HG03064 (cell line): ENCODE data around the gene FRMPD4.

Experiments used
- ATAC-seq: cut with Tn5 transposase; IDR thresholded peaks from one replicate; pipeline ENCODE4 v1.9.1; 2021; ENCODE audit warnings: low read depth; ENCODE audit not compliant: unreplicated experiment

FRMPD4 gene

DNA sequence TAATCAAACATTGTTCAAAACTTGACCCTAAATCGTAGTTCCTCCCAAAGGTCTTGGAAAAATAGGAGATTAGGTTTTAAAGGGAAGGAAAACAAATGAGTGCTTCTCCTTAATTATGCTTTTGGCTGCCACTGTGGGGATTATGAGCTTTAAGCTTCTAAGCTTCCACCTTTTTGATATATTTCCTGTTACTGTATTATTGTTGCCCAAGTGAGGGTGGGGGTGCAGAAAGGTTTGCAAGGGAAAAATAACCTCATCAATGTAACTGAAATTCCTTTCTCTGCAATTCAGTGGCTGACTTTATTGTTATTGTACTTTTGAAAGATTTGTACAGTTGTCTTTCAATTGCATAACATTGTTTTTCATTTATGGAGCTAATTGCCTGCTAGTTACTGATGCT lies 285.1 kb downstream of the FRMPD4 start:
- no peak for ATAC-seq

DNA sequence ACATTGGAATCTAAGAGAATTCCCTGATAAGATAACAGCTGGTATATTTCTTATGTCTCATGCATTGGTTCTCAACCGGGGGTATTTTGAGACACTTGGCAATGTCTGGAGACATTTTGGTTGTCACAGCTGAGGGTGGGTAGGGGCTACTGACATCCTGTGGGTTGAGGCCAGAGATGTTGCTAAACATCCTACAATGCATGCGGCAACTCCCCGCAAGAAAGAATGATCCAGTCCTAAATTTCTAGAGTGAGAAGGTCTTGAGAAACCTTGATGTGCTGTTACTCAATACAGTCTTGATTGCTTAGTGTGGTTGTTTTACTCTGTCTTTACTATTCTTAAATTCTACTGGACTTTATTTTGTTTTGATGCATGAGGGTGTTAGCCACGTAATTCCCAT lies 287.2 kb downstream of the FRMPD4 start:
- no peak for ATAC-seq

DNA sequence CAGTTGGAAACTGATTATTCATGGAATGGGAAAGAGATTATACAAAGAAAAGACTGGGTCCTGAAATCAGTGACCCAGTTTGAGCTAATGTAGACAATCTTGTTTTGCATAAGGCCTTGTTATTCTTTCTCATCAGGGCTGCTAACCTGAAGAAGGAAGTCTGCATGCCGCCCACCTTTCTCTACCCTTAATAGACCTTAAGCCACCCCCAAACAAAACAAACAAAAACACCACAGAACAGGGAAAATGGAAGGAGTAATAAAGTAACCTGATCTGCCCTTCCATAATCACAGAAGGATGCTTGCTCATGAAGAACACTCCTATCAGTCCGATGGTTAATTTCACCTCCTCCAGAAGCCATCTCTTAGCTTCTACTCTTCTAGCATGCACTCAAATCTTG lies 288.1 kb downstream of the FRMPD4 start:
- no peak for ATAC-seq

DNA sequence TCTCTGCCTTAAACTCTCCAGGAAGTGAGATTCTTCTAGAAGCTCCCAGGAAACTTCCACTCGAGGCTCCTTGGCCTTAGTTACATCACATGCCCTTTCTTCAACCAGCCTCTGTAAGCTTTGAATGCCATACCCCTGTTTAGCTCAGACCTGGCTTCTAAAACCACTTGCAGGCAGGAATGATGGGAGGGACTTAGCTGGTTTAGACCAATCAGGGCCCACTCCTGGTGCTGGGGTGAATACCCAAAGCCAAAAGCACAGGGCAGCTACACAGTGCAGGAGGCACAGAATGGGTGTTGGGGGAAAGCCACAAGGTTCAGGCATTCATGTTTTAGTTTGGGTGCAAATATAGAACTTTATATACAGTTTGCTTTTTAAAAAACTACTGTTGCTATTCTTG lies 296.2 kb downstream of the FRMPD4 start:
- no peak for ATAC-seq

DNA sequence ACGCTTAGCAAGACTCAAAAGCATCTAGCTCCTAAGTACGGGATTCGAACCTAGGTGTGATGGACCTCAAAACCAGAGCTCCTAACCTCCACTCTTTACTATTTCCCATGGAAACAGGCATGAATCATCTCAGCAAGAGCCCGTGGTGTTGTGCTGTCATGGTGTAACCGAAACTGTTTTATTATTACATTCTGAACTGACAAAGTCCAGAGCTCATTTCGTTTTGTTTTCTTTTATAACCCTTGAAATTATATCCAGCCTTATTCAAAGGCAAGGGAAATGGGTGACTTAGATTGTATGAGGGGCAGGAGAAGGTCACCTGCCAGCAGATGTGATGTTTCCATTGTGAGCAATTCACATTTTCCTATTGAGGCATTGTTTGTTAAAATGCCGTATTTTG lies 301.1 kb downstream of the FRMPD4 start:
- no peak for ATAC-seq

DNA sequence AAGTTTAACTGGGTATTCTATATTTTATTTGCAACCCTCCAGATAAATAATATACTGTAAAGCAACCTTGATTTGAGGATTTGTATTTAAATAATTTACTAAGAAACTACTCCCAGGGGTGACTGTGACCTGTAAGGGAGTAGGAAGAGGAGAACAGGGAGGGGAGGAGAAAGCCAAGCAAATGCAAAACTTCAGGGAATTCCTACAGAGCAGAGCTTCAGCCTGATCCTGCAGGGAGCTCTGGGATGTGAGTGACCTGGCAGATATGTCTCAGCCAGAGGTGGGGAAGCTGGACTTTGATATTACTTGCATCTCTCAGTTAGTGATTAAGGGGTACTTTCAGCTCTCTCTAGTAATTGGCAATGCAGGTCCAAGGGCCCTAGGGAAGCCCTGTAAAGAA lies 302.0 kb downstream of the FRMPD4 start:
- no peak for ATAC-seq

DNA sequence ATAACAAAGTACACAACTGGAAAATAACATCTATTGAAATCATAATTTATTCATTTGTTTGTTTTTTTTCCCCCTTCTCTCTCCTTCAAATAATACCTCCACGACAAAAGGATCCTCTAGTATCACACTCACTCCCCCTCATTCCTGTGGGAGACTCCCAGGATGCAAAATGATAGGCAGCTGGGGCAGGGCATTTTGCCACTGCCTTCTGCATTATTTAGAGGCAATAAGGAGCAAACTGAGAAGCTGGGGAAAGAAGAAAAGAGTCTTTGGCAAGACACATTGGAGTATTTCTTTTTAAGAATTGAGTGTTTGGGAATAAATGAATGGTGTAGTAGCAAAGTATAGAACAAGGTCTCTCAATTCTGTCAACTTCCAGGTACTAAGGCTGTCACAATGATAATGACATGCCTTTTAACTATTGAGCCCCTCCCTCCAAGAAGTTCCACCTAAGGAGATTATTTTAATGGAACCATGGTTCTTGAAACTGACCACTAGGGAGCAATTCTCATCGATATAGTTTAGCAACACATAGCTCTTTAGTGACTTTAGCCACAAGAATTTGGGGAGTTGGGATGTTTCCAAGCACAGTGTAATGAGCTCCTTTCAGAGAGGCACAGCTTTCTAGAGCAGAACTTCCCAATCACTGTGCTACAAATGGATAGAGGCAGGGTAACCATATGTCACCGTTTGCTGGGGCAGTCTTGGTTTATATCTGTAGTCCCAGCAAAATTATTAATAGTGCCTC lies 303.3 kb downstream of the FRMPD4 start:
- ATAC-seq = no peak

DNA sequence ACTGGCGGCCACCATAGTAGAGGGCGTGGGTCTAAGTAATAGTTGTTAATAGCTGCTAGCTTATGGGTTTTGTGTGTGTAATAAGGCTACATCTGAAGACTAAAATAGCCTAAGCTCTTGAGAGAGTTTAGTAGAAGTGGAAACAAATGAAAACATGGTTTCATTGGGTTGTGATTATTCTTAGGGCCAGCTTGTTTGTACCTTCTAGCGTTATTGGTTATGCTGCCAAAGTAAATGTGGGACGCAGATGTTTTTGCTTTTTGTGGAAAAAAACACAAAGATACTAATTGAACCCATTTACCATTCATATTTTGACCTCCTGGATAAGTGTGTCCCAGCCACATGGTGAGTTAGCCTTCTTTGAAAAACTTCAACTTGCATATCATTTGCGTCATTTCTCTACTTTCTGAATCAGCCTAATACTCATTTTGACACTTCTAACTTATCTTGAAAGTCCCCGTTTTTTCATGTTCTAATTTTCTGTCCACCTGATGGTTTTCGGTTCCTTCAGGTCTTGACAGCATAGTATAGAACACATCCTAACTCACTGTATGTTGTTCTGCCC lies 305.3 kb downstream of the FRMPD4 start:
- peak; percentile 89 for ATAC-seq

DNA sequence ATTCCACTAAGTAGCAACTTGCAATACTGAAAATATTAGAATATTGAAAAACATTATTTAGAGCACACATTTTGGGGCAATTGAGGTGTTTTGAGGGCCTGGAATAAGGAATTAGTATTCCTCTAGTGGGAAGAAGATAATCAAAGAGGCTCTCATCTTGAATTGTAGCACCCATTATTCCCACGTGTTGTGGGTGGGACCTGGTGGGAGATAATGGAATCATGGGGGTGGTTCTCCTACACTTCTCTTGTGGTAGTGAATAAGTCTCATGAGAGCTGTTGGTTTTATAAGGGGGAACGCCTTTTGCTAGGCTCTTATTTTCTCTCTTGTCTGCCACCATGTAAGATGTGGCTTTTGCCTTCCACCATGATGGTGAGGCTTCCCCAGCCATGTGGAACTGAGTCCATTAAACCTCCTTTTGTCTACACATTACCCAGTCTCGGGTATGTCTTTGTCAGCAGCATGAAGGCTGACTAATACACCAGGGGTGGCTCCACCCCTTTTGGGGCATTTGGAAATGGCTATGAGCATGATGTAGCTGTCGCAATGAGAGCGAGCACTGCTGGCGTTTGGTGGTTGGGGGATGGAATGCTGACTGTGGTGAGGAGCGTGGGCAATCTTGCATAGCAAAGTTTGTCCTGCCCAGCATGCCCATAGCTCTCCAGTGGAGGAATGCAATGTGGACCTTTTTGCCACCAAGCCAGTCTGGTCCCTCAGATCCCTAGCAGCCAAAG lies 308.2 kb downstream of the FRMPD4 start:
- ATAC-seq = no peak

DNA sequence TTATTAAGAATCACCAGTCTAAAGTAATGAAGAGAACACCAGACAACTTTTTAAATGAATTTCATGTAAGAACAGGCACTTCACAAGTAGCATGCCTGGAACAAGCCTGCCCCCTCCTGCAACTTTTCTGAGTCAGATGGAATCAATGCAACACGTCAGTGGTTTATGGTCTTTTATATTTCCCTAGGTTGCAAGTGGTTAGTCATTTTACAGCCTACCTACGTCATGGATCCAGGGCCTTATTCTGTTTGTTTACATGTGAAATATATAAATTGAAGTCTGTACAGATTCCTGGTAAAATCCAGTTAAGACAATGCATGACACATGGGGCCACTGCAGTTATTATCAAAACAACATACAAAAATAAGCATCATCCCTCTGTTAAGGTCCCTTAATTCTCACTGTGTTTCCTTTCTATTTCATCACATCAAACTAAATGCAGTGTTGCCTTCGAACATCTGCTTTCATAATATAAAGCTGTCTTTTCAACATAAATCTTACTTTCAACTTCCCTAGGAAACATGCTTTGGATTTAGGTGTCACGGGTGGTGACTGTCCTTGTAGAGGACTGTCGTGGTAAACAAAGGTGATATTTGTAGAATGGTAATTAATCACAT lies 309.3 kb downstream of the FRMPD4 start:
- no peak for ATAC-seq

DNA sequence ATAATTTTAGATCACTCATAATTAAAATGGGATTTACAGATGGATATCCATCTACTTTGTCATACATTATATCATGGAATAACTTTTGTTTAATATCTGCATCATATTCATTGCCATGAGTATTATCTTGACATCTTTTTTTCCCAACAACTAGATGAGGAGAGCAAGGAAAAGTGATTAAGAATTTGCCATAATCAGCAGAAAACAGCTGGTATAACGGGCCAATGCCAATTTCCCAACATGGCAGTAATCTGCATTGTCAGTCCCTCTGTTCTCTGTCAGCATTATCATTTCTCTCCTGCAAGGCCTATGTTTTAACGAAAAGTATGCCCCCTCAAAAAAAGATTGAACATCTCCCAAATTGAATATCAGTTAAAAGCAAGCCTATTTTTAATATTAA lies 314.0 kb downstream of the FRMPD4 start:
- no peak for ATAC-seq

DNA sequence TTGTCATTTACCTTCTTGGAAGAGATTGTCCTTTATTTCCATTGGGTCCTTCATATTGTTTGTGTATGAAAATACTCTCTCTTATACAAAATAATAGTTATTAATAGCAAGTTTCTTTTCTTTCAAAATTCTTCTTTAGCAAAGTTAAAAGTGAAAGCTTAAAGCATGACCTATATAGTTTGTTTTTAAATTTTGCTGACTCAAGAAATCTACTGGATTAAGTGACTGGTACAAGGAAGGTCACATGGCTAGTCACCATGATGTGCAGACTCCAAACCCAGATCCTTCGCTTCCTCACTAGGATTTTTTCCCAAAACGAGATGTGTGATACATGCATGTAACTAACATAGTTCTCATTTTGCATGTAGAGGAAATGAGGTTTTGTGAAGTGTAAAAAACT lies 322.7 kb downstream of the FRMPD4 start:
- no peak for ATAC-seq

DNA sequence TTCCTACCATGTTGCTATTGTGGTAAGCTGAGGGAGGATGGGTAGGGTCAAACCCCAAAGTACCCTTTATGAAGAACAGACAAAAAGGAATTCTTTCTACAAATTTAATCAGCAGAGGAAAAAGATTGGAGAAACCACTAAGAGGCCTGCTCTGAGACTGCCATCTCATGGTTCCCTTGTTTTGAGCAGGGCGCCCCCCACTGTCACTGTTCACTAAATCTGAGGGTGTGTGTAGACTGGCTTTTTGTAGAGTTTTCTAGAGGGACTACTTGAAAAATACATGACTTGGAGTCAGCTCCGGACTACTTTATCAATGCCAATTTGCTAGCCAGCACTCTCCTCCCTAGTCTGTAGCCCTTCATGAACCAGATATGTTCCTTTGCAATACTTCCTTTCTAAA lies 324.8 kb downstream of the FRMPD4 start:
- no peak for ATAC-seq

DNA sequence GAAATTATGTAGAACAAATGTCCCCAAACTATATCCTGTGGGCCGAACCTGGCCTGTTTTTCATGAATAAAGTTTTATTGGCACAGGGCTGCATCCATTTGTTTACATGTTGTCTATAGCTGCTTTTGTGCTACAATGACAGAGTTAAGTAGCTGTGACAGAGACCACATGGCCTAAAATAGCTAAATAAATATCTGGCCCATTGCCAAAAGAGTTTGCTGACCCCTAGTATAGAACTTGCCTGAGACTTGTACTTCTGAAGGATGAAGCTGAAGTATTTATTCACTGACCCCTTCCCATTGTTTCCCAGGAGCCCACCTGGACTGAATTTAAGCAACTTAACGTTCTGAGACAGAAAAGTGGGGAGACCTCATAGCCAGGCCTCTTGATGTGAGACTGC lies 325.6 kb downstream of the FRMPD4 start:
- ATAC-seq = no peak

DNA sequence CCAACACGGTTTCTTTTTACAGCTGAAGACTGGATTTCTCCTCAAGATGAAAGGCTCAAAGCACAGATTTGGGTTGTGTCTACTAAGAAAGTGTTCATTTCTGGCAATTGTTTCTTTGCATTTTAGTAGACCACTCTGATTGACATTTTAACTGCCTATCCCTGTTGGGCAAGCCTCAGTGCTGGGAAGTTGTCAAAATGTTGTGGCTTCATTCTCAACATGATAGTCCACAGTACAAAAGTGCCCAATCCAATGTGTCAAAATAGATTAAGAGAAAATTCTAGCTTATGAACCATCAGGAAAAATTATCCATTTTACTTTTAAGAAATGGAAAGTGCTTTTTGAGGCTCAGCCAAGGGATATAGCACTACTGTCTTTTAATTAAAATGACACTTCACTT lies 329.0 kb downstream of the FRMPD4 start:
- no peak for ATAC-seq

DNA sequence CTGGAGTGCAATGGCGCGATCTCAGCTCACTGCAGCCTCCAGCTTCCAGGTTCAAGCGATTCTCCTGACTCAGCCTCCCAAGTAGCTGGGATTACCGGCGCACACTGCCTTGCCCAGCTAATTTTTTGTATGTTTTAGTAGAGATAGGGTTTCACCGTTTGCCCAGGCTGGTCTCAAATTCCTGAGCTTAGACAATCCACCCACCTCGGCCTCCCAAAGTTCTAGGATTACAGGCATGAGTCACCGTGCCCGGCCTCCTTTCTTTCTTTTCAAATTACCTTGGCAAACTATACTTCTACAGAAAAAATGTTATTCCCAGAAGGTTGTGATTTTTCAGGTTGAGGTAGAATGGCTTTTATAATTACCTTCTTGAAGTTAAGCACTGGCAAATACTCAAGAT lies 331.0 kb downstream of the FRMPD4 start:
- no peak for ATAC-seq

DNA sequence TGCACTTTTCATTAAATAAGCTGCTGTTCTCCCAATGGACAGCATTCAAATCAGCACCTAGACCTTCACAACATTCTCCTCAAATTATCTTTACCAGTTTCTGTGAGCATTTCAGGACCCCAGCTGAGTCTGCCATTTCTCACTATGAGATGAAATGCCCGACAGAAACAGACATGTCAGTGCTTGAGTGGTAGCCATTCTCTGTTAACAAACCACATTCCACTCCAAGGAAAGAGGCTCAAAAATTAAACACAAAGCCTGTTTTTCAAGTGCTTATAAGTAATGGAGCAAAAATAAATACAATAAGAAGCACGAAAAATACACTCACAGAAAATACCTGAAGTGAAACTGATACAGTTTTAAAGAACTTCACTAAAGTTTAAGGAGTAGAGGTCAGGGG lies 332.8 kb downstream of the FRMPD4 start:
- ATAC-seq = no peak

DNA sequence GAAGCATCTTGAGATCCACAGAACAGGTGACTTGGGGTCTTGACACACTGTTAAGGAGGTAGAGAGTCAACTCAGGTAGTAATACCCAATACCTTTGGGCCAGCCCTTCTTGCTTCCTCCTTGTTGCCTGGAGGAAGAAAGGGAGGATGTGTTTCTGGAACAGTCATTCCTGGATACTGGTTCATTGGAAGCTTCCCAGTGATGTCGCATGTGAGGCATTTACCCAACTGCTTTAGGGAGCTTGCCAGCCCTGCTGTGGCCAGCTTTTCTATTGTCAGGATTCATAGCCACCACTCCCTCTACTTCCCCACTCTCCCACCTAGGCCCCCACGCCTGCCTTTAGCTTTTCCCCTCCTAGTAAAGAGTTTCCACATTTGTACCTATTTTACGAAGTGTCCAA lies 342.7 kb downstream of the FRMPD4 start:
- ATAC-seq = no peak

DNA sequence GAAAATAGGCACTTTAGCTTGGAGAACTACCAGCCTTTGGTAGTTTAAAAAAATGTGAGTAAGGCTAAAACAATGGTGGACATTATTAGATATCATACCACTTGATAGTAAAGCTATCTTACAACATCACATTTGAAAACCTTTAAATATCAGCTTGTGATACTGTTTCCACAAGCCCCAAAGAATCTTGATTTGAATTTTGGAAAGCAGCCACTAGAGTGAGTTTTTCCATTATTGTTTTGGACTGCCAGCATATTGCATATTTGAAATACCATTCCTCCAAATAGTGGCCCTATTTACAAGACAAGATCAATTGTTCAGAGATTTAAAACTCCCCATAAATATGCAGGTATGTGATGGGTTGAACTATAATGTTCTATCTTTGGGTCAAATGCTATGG lies 349.9 kb downstream of the FRMPD4 start:
- no peak for ATAC-seq

DNA sequence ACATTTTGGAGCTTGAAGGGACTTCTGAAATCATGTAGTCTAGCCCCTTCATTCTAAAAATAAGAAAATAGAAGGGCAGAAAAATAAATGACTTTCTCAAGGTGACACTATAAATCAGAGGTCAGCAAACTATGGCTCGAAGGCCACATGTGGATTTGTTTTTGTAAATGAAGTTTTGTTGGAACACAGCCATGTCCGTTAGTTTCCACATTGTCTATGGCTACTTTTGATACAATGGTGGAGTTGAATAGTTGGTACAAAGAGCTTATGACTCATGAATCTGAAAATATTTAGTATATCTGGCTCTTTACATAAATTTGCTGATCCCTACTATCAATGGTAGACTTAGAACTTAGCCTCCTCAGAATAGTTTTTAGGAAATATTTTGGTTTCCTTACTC lies 350.5 kb downstream of the FRMPD4 start:
- no peak for ATAC-seq

DNA sequence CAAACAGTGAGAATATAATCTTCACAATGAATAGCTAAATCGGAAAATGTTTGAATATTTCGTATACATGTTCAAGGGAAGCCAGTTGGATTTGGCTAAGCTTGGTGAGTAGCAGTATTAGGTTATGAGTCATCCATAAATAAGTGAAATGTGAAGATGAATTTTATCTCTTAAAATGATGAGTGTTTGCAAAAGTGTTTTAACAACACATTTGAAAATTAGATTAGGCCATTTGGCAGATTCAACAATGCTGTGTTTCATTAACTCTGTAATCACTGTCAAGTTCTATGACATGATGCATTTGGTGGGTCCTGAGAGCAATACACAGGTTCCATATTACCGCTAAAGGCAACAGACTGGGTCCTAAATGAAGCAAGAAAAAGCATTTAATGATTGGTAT lies 351.1 kb downstream of the FRMPD4 start:
- ATAC-seq = no peak
